HUDEP-2 (cell line): ENCODE measurements around the gene SLC25A12.

Experiments
- DNase-seq, 76 experiments: peaks; one replicate each; lab custom pipeline; 2025; ENCODE audit not compliant: unreplicated experiment in 76 of 76; lab: John Stamatoyannopoulos, UW

Gene SLC25A12

GRCh38 chr2:171735991-171736710 lies 157.9 kb downstream of the SLC25A12 start:
- DNase-seq = no peak
